ENCODE data around the gene NTRK1. TPM values are rescaled to one million over a fixed set of nuclear protein-coding genes. Genes with fewer than 3 reads are reported as not detected.

The NTRK1 gene
- total RNA-seq, 1 experiment from 2014 or later, result not detected

DNA sequence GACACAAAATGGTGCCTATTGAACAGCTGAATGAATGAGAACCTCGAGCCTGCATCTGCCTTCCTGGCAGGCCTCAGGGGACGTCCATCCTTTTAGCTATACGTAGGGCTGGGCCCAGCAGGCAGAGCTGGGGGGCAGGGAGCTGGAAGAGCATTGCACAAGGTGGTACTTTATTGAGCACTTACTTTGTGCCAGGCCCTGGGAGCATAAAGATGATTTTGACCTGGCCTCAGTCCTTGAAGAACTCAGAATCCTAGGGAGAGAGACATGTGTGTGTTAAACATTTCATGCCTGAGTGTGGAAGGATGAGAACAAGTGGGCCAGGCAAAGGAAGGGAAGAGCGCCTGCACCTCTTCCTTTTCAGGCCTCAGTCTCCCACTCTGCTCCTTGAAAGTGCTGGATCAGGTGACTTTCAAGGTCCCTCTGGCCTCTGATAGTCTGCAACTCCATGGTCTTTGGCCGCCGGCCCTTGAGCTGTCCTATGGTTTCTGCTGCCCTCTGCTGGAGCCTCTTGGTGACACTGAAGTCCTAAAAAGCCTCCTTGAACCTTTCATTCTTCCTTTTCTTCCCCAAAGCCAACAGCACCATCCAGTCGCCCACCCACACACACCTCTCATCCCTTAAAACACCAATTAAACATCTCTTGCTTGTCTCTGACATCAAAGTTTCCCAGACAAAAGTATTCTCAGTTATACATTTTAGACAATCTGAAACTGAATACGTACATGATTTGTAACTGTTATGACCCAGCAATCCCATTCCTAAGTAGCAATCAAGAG, 29.3 kb downstream of the NTRK1 start:
- Histone ChIP-seq H2AFZ (ENCODE audit: low read length) (peak overlapping the region; percentile 62), H3K4me2 (ENCODE audit: low read depth, low read length, poor library complexity, severe bottlenecking) (no peak overlapping the region), H3K27me3 (ENCODE audit: low read length) (no peaks in the 10 kb centered on the region), H3K36me3 (ENCODE audit: insufficient read depth, low read length) (no peaks in the 10 kb centered on the region), H3K27ac (ENCODE audit: low read length) (no peak overlapping the region), H3K9me3 (ENCODE audit: low read length) (no peaks in the 10 kb centered on the region), H3K9me2 (replicated peaks; ENCODE audit: insufficient read depth, low read length) (no peaks in the 10 kb centered on the region), H3K4me3 (ENCODE audit: low read length) (no peak overlapping the region), H4K20me1 (ENCODE audit: insufficient read depth, low read depth, low read length) (no peaks in the 10 kb centered on the region), H3K4me1 (ENCODE audit: low read length) (peaks cover 4% of the 10 kb centered on the region), H3K79me2 (ENCODE audit: low read length) (no peaks in the 10 kb centered on the region), H3K9ac (ENCODE audit: low read length) (0 out of 2 replicates have a peak overlapping the region, but pooled peaks have one; percentile 13)
- peak; percentile 90 for DNase-seq

DNA sequence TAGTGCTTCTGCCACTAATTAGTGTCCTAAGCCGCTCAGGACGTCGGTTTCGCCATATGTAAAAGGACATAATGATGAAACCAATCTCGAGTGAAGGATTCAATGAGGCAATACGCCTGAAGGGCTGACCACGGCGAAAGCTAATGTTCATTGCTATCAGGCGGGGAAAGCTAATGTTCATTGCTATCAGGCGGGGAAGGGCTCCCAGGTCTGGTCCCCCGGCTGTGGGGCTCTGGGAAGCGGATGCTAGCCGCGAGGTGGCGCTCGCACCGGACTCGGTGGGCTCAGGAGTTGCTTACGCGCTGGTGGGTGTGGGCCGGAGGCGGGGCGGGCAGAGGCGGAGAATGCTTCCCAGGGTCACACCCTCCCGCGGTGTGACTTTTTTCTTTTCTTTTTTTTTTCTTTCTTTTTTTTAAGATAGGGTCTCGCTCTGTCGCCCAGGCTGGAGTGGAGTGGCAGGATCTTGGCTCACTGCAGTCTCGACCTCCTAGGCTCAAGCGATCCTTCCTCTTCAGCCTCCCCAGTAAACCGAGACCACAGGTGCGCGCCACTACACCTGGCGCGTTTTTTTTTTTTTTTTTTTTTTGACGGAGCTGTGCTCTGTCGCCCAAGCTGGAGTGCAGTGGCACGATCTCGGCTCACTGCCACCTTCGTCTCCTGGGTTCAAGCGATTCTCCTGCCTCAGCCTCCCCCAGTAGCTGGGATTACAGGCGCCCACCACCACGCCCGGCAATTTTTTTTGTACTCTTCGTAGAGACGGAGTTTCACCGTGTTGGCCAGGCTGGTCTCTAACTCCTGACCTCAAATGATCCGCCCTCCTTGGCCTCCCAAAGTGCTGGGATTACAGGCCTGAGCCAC, 31.8 kb downstream of the NTRK1 start:
- peak; percentile 94 for DNase-seq
- Histone ChIP-seq H3K4me2 (ENCODE audit: low read depth, low read length, poor library complexity, severe bottlenecking) (no peak overlapping the region), H3K27me3 (ENCODE audit: low read length) (no peaks in the 10 kb centered on the region), H3K4me1 (ENCODE audit: low read length) (peaks cover 4% of the 10 kb centered on the region), H3K79me2 (ENCODE audit: low read length) (no peaks in the 10 kb centered on the region), H3K9me2 (replicated peaks; ENCODE audit: insufficient read depth, low read length) (no peaks in the 10 kb centered on the region), H2AFZ (ENCODE audit: low read length) (no peak overlapping the region), H3K27ac (ENCODE audit: low read length) (no peak overlapping the region), H4K20me1 (ENCODE audit: insufficient read depth, low read depth, low read length) (no peaks in the 10 kb centered on the region), H3K9me3 (ENCODE audit: low read length) (no peaks in the 10 kb centered on the region), H3K9ac (ENCODE audit: low read length) (no peak overlapping the region), H3K4me3 (ENCODE audit: low read length) (no peak overlapping the region), H3K36me3 (ENCODE audit: insufficient read depth, low read length) (no peaks in the 10 kb centered on the region)

DNA sequence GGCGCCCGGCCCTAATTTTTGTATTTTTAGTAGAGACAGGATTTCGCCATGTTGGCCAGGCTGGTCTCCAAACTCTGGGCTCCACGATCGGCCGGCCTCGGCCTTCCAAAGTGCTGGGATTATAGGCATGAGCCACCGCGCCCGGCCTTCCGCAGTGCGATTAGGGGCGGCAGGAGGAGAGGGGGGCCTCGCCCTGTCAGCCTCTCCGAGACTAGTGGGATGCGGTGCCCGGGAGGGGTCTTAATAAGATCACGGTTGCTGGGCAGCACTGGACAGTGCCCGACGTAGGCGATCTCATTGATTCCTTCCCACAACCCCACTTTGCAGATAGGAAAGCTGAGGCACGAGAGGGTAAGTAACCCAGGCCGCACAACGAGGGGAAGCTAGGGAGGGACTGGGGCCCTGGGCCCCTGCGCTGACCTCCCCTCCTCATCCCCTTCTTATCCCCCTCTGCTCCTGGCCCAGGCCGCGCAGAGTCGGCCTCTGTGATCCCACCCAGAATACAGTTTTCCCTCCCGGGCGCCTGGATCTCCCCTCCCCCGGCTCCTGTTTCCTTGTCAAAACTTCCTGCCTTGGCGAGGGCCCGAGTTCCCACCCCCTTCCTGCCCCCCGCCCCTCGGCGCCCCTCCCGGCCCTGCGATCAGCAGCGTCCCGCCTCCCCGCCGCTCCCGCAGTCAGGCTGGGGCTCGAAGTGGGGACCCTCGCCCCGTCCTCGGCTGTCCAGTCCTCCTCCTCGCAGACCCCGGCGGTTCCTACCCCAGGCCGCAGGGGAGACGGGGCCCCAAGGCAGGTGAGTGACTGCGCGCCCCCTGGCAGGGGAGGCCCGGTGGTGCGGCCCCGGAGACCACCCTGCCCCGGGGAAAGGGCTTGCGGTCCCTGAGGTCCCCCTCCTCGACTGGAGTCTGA, 32.6 kb downstream of the NTRK1 start, which contains the start of gene PEAR1:
PEAR1 (plus strand) TSS at position 671 of the 906 bp plus-strand sequence. CDS start 10,209 bp downstream, outside the sequence.
- Histone ChIP-seq H3K4me2 (ENCODE audit: low read depth, low read length, poor library complexity, severe bottlenecking) (no peak within 1 kb of the TSS), H3K4me1 (ENCODE audit: low read length) (peaks cover 4% of the 10 kb centered on the region), H3K79me2 (ENCODE audit: low read length) (no peaks in the 10 kb centered on the region), H3K27ac (ENCODE audit: low read length) (no peak within 1 kb of the TSS), H3K9me2 (replicated peaks; ENCODE audit: insufficient read depth, low read length) (no peaks in the 10 kb centered on the region), H3K27me3 (ENCODE audit: low read length) (no peaks in the 10 kb centered on the region), H3K9ac (ENCODE audit: low read length) (no peak within 1 kb of the TSS), H3K4me3 (ENCODE audit: low read length) (no peak within 1 kb of the TSS), H4K20me1 (ENCODE audit: insufficient read depth, low read depth, low read length) (no peaks in the 10 kb centered on the region), H3K9me3 (ENCODE audit: low read length) (no peaks in the 10 kb centered on the region), H3K36me3 (ENCODE audit: insufficient read depth, low read length) (no peaks in the 10 kb centered on the region), H2AFZ (ENCODE audit: low read length) (no peak within 1 kb of the TSS)
- no peak for DNase-seq

DNA sequence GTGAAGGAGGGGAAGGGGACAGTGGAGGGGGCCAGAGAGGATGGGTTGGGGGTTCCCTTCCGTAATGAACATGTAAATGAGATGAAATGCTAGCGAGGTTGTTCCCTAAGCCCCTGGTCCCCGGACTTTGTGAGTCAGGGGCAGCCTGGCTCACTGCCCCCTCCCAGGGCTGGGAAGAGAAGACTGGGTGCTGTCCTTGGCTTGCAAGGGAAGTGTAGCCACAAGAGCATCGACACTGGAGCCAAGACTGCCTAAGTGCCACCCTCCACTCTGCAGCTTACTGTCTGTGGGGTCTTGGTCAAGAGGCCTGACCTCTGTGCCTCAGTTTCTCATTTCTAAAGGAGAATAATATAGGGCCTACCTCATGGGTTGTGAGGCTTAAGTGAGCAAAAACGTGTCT, 33.3 kb downstream of the NTRK1 start:
- H3K4me1 ChIP-seq (ENCODE audit: low read length), result peaks cover 4% of the 10 kb centered on the region
- H3K79me2 ChIP-seq (ENCODE audit: low read length), result no peaks in the 10 kb centered on the region
- H3K4me2 ChIP-seq (ENCODE audit: low read depth, low read length, poor library complexity, severe bottlenecking), result no peak overlapping the region
- H2AFZ ChIP-seq (ENCODE audit: low read length), result no peak overlapping the region
- no peaks in the 10 kb centered on the region for H3K27me3 ChIP-seq (ENCODE audit: low read length)
- no peak for DNase-seq
- no peaks in the 10 kb centered on the region for H3K9me2 ChIP-seq (replicated peaks; ENCODE audit: insufficient read depth, low read length)
- H3K36me3 ChIP-seq (ENCODE audit: insufficient read depth, low read length), result no peaks in the 10 kb centered on the region
- H3K9me3 ChIP-seq (ENCODE audit: low read length), result no peaks in the 10 kb centered on the region
- no peak overlapping the region for H3K27ac ChIP-seq (ENCODE audit: low read length)
- H4K20me1 ChIP-seq (ENCODE audit: insufficient read depth, low read depth, low read length), result no peaks in the 10 kb centered on the region
- no peak overlapping the region for H3K9ac ChIP-seq (ENCODE audit: low read length)
- H3K4me3 ChIP-seq (ENCODE audit: low read length), result no peak overlapping the region

DNA sequence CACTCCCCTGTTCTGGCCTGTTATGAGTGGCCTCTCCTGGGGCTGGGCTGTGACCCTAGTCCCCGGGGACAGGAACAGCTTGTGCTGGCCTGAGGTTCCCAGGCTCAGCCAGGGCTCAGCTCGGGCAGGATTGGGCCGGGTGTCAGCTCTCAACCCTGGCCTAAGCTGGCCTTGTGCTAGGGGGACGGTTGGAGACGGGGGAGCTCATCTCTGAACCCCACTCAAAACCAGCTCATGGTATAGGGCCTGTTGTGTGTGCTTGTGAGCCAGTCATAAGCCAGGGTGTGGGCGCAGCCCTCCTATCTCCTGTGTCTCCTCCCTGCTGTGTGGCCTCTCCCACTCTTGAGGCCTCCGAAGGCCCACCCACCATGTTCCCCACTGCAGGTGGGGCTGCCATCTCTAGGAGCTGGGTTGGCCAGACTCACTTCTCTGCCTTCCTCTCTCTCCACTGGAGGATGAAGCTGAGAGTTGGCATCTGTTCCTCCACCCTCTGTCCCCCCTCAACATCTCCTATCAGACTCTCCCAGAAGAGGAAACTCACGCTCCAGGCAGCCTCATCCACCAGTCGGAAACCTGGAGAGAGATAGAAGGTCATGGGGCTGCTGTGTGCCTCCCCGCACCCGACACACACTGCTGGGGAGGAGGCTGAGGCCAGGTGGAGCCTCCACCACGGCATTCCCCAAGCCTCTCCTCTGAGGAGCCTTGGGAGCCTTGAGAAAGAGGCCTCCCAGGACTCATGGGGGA, 34.2 kb downstream of the NTRK1 start:
- DNase-seq, result no peak
- H3K4me2 ChIP-seq (ENCODE audit: low read depth, low read length, poor library complexity, severe bottlenecking), result no peak overlapping the region
- no peaks in the 10 kb centered on the region for H3K36me3 ChIP-seq (ENCODE audit: insufficient read depth, low read length)
- no peaks in the 10 kb centered on the region for H4K20me1 ChIP-seq (ENCODE audit: insufficient read depth, low read depth, low read length)
- H2AFZ ChIP-seq (ENCODE audit: low read length), result no peak overlapping the region
- H3K4me1 ChIP-seq (ENCODE audit: low read length), result peaks cover under 1% of the 10 kb centered on the region; the same call in 1 of the 2 replicates
- no peaks in the 10 kb centered on the region for H3K27me3 ChIP-seq (ENCODE audit: low read length)
- no peak overlapping the region for H3K4me3 ChIP-seq (ENCODE audit: low read length)
- H3K9ac ChIP-seq (ENCODE audit: low read length), result no peak overlapping the region
- no peak overlapping the region for H3K27ac ChIP-seq (ENCODE audit: low read length)
- no peaks in the 10 kb centered on the region for H3K9me3 ChIP-seq (ENCODE audit: low read length)
- no peaks in the 10 kb centered on the region for H3K9me2 ChIP-seq (replicated peaks; ENCODE audit: insufficient read depth, low read length)
- no peaks in the 10 kb centered on the region for H3K79me2 ChIP-seq (ENCODE audit: low read length)

DNA sequence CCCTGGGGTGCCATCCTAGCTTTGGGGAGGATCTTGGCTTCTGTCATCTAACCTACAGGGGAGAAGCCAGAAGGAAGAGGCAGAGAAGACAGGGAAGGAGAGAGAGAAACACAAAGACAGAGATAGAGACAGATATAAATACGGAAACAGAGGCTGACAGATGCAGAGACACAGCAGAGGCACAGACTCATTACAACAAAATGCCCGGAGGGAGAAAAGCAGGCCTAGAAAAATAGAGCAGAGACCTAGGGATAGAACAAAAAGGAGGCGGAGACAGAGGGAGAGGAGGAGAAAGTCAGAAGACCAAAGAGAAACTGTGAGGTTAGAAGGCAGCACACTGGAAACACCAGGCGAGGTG, 34.8 kb downstream of the NTRK1 start:
- Histone ChIP-seq H4K20me1 (ENCODE audit: insufficient read depth, low read depth, low read length) (no peaks in the 10 kb centered on the region), H3K79me2 (ENCODE audit: low read length) (no peaks in the 10 kb centered on the region), H3K27ac (ENCODE audit: low read length) (no peak overlapping the region), H3K36me3 (ENCODE audit: insufficient read depth, low read length) (no peaks in the 10 kb centered on the region), H3K4me3 (ENCODE audit: low read length) (no peak overlapping the region), H3K9me3 (ENCODE audit: low read length) (no peaks in the 10 kb centered on the region), H3K9me2 (replicated peaks; ENCODE audit: insufficient read depth, low read length) (no peaks in the 10 kb centered on the region), H2AFZ (ENCODE audit: low read length) (no peak overlapping the region), H3K9ac (ENCODE audit: low read length) (no peak overlapping the region), H3K27me3 (ENCODE audit: low read length) (no peaks in the 10 kb centered on the region), H3K4me2 (ENCODE audit: low read depth, low read length, poor library complexity, severe bottlenecking) (no peak overlapping the region), H3K4me1 (ENCODE audit: low read length) (no peaks in the 10 kb centered on the region)
- no peak for DNase-seq

DNA sequence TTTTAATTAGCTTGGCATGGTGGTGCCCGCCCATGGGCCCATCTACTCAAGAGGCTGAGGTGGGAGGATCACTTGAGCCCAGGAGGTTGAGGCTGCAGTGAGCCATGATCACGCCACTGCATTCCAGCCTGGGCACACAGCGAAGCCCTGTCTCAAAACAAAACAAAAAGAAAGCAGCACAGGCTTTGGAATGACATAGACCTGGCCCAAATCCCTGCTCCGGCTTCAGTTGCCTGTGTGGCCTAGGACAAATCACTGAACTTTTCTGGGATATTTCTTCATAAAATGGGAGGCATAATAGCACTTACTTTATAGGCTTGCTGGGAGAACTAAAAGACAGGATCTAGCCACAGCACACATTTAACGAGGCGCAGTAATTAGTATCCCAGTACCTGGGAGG, 35.3 kb downstream of the NTRK1 start:
- no peak for DNase-seq
- no peak overlapping the region for H3K9ac ChIP-seq (ENCODE audit: low read length)

More for the DNA sequence above, 35.3 kb downstream of the NTRK1 start:
- Histone ChIP-seq H3K36me3 (ENCODE audit: insufficient read depth, low read length) (no peaks in the 10 kb centered on the region), H2AFZ (ENCODE audit: low read length) (no peak overlapping the region), H3K4me2 (ENCODE audit: low read depth, low read length, poor library complexity, severe bottlenecking) (no peak overlapping the region), H3K79me2 (ENCODE audit: low read length) (no peaks in the 10 kb centered on the region), H3K9me3 (ENCODE audit: low read length) (no peaks in the 10 kb centered on the region), H3K4me3 (ENCODE audit: low read length) (no peak overlapping the region), H3K9me2 (replicated peaks; ENCODE audit: insufficient read depth, low read length) (no peaks in the 10 kb centered on the region), H4K20me1 (ENCODE audit: insufficient read depth, low read depth, low read length) (no peaks in the 10 kb centered on the region), H3K4me1 (ENCODE audit: low read length) (no peaks in the 10 kb centered on the region), H3K27ac (ENCODE audit: low read length) (no peak overlapping the region), H3K27me3 (ENCODE audit: low read length) (no peaks in the 10 kb centered on the region)
